ENCODE data around the gene SLC25A1.

Gene SLC25A1

DNA sequence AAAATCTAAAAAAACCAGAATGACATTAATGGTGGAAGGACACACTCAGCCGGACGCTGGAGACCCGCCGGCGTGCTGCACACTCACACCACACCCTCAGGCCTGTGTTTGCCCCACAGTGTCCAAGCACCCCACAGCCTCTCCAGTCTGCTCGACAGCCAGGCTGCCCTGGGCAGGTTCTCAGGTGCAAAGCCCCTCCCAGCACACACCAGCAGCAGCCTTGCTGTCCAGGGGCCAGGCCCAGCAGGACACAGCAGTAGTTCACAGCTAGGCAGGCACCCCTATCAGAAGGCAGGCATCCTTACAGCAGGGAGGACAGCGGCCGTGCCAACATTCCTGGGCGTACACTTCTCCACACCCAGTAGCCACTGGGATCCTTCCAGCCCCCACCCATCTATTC, 1.7 kb upstream of the SLC25A1 start:
- no peak for ATAC-seq

DNA sequence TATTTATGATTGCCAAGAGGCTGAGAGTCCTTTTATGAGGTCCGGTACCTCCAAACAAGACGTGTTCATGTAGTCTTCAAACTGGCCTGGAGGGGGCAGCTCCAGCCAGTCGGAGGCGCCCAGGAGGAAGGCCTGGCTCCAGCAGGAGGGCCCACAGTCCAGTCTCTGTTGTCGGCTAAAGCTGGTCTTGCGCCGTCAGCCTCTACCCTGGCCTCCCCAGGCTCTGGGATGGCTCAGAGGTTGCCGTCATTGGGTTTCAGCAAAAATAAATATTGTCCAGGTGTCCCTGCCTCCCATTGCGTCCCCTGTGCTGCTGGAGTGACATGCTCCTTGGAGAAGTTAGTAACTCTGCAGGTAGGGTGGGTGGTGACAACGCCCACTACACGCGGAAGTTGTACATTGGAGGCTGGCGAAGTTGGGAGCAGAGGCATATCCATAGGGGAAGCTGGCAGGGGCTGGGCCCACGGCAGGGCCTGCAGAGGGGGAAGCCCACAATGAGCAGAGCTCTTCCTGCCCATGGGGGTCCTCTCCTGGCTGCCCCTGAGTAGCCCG, 1.0 kb upstream of the SLC25A1 start:
- ATAC-seq = peak; percentile 29 to 32

DNA sequence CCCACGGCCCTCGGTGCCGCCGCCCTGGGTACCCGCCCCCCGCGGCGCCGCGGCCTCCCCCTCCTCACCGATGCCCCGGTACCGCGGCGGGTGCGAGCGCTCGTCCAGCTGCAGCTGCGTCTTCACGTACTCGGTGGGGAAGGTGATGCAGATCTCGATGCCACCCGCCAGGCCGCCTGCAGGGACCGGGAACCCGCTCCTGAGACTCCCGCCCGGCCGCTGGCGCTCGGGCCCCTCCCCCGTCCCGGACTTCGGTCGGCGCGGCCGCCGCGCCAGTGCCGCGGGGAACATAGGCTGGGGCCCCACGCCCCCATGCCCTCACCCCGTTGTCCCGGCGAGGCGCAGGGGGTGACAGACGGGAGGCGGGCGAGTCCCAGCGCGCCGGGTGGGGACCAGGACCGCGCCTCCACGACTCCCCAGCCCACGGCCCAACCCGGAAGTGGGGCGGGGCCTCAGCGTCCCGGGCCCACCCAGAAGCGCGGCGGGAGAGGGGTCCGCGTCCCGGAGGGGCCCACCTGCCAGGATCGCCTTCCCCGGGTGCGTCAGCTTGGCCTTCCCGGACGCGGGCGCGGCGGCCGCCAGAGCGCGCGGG, 375 bp downstream of the SLC25A1 start:
- peak; percentile 37 to 52 for ATAC-seq

DNA sequence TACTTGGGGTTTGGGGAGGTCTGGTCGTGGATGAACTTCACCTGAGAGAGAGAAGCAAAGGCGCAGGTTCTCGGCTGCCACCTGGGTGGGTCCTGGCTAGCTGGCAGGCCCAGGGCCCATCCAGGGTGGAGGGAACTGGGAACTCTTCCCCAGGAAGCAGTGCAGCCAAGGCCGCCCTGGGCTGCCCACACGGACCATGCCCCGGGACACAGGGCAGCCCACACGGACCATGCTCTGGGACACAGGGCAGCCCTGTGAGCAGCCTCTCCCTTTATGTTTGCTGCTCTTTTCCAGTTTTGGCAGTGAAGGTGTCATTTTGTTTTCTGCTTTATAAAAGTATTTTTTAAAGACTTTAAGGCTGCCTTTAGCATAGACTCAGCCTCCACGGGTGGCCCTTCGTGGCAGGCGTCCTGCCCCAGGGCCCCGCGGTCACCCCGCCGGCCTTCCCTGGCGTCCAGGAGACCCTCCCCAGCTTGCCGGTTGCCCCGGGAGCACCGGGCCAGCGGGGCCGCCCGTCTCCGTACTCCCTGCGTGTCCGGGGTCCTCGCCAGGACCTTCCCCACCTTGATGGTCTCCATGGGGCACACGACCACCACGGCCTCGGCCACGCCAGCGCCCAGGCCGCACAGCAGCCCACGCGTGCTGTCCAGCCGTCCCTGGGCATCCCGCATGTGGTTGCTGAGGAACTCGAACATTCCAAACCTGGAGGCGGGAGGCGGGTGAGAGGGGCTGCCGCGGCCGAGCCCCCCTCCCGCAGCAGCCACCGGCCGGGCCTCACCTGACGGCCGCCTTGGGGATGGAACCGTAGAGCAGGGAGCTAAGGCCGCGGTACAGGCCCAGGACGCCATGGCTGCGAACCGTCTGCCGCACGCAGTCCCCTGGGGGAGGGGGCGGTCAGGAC, 1.1 kb downstream of the SLC25A1 start:
- no peak for ATAC-seq

DNA sequence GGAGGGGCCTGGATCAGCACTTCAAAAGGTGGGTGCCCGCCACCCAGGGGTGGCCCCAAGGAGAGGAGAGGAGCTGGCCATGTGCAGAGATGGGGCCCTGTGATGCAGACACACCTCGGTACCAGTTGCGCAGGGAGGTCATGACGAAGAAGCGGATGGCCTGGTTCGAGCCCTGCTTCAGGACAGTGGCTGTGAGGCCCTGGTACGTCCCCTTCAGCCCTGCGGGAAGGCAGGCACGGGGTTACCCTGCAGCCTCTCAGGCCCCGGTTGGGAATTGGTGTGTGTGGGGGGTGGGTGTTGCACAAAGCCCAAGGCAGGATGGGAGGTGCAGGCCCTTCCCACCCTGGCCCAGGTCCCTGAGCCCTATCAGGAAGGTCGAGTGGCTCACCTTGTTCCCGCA, 1.8 kb downstream of the SLC25A1 start:
- no peak for ATAC-seq

DNA sequence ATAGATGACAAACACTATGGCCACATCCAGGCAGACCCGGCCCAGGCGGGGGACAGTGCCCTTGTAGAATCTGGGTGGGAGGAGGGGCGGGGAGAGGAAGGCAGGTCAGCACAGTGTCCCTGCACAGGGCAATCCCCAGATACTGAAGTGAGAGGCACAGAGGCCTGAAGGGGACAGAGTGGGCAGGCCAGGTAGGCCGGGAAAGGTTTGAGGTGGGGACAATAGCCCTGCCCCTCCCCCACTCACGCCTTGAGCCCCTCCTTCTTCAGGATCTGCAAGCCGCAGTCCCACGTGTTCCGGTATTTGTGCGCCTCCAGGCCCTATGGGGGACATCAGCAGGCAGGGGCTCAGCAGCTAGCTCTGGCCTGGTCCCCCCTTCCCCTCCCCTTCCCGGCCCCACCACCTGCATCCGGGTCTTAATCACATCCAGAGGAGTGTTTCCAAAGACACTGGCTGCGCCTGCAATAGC, 2.3 kb downstream of the SLC25A1 start:
- ATAC-seq = no peak

DNA sequence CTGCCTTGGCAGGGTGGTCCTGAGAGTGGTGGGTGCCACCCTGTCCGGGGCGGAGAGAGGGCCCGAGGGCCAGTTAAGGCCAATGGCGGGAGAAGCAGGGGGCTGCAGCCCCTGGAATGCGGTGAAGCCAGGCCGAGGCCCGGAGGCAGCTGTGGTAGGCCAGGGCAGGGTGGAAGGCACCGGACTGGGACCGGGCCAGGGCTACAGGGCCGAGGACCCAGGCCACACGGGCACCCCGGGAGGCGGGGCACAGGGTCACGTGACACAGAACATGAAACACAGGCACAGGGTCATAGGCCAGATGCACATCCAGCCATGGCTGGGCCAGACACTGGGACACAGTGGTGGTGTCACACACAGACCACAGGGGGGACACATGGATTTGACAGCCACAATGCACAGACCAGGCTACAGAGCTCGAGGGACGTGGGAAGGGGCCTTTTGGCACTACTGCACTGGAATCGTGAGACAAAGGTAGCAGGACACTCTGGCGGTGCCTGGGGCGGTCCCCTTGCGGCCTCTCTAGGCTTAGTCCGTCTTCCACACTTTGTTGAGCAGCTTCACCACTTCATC, 2.8 kb downstream of the SLC25A1 start:
- no peak for ATAC-seq

DNA sequence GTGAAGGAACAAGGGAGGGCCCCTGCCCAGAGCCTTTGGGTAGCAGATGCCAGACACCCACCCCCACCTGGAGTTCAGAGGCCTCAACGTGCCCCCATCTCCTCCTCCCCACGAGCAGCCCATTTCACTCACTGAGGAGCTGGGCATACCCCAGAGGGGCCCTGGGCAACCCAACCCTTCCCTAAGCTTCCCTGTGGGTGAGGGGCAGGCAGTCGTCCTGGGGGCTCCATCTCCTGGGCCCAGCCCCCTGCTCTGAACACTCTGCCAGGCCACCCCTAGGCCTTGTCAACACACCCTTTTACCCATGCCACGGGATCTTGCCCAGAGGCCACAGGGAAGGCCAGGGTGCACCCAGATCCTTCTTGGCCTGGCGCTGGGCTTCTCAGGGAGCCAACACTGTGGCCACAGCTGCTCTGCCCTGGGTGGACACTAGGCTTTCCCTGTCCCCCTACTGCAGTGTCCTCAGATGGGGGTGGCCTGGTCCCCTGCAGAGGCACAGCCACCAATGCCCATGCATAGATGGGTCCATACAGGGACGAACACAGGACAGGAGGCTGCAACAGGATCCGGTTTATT, 3.4 kb downstream of the SLC25A1 start:
- no peak for ATAC-seq

DNA sequence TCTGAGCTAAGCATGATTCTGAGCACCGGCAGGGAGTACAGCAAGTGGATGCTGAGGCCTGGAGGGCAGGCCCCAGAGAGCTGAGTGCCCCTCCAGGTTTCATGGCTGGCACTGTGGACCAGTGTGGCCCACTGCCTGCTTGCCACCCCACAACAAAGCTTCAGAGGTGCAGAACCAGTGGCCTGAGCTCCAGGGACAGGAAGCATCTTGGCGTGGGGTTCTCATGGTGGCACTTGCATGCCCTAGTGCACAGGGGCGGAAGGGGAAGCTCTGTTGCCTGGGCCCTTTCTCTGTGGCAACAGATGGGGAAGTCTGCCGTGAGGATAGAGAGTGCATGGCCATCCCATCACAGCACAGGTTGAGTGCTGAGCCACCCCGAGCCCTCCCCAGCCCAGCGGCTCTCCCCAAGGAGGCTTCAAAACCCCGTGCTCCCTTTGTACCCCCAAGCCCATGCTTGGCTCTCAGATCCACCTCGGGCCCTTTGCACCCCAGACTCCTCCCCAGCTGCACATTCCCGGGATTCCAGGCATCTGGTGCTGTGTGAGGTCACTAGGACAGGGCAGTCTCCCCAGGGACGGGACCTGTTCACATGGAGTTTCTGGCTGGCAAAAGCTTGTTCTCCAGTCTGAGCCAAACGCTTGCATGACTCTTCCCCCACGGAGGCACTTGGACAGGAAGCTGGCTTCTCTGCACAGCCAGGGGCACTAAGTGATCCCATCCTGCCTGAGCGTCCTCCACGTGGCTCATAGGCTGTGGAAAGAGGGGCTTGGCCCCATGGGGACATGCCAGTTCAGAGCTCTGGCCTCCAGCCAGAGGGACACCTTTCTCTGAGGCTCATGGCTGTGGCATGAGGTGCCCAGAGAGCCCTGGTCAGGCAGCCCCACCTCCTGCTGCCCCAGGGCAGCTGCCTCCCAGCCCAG, 4.2 kb downstream of the SLC25A1 start:
- no peak for ATAC-seq

DNA sequence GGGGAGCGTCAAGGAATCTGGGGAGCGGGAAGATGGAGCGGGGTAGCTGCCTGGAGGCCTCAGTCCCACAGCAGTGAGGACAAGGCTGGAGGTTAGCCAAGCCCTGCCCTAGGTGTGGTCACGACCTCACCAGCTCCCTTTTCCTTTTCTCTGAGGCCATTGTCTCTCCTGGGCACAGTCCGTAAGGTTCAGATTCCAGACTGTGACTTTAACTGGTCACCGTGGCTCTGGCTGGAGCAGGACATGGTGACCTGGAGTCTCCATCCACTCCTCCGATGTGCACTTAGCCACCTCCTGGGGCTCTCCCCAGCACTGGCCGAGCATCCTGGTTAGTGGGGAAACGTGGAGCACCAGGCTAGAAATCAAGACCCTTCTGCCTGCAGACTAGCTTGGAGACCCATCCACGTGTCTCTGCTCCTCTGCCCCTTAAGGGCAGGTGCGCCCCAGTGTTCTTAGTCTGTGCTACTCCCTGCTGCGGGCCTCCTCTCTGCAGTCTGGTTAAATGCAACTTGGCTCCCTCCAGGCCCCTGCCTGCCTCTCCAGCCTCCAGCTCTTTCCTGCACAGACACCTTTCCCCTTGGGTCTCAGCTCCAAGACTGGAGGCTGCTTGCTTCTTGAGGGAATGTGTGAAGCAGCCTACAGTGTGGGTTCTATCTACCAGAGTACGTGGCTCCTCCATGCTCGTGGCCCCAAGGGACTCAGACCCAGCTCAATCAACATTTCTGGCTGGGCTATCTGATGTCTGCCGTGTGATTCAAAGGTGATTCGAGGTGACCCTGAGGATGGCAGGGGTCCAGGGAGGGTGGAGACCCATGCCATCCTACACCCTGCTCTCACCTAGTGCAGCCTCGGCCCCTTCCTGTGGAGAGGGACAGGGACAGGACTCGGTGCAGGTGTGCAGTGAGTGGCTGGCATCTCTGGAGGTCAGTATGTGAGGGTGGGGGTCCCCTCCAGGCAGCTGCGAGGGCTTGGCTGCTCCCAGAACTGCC, 5.2 kb downstream of the SLC25A1 start:
- ATAC-seq = no peak

DNA sequence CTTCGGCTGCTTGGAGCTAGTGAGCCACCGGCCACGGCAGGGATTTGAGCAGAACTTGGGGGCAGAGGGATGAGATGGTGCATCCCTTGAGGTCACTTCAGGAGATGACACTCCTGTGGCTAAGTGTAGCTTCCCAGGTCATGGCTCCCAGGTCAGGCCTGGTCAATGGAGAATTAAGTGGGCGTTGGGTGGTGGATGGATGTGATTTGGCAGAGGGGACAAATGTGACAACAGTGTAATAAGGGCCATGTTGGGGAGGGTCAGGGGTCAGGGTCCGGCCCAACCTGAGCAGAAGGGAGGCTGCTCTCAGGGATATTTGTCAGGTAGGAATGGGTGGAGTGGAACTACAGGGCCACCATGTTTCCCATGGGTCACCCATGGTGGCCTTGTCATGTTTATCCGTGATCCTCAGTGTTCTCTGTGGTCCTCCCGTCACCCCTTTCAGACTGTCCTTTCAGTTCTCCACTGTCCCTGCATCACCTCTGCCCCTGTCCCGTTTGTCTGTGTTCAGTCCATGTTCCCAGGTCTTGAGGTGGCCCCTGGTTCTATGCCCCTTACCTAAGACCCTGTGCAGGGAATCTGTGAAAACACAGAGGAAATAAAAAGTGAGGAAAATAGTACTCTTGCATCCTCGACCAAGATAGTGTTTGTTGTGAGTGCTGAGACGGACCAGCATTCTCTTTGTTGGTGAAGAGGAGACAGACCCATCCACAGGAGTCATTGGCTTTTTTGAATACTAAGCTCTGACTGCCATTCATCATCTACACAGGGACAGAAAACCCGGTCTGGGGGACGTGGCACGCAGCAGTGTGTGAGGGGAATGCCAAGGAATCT, 6.1 kb downstream of the SLC25A1 start:
- no peak for ATAC-seq

DNA sequence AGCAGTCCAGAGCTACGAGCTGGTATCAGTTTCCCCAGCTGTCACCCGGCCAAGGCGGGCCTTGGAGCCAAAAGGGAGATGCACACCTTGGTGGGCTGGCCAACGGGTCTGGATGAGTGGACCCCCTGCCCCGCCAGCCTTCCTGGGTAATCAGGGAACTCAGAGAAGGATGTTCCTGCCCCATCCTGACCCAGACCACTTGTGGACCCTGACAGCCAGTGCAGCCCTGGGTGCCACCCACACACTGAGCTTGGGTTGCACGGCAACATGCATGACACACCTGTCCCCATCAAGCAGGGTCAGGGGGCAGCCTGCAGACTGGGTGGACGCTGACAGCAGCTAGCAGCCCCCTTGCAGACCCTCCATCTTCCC, 8.6 kb downstream of the SLC25A1 start:
- no peak for ATAC-seq

DNA sequence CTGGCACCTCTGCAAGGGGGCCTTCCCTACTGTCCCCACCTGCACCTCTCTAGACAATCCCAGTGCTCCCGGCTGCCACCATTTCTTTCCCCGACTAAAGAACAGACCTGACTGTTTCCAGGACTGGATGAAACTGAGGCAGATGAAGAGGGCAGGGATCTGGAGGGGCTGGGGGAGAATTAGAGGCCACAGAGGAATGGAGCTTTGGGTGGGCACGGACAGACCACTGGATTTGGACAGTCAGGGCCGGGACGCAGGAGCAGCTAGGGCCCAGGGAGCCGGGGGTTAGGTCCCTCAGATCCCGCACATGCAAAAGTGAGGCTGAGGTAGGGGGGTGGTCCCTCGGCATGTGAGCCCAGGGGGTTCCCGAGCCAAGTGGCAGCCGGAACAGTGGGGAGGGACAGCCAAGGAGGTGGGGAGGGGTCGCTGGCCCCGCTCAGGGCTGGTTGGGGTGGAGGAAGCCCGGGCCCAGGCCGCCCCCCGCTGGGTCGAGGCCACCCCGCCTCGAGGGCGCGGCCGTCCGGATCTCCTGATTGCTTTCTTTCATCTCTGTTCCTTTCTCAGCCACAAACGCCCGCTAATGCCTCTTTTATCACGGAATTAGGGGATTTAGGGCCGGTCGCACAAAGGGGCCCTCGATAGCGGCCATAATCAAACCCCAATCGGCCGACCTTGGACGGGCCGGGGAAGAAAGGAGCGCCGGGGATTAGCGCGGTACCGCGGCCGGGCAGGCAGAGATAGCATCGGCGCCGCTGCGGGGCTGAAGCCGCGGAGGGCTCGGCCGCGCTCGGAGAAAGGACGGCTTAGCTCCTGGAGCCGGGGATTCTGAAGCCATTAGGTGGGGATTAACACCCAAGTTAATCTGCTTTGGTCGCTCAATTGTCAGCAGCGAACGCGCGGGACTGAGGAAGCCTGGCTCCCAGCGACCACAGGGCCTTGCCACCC, 9.3 kb downstream of the SLC25A1 start:
- ATAC-seq = no peak

DNA sequence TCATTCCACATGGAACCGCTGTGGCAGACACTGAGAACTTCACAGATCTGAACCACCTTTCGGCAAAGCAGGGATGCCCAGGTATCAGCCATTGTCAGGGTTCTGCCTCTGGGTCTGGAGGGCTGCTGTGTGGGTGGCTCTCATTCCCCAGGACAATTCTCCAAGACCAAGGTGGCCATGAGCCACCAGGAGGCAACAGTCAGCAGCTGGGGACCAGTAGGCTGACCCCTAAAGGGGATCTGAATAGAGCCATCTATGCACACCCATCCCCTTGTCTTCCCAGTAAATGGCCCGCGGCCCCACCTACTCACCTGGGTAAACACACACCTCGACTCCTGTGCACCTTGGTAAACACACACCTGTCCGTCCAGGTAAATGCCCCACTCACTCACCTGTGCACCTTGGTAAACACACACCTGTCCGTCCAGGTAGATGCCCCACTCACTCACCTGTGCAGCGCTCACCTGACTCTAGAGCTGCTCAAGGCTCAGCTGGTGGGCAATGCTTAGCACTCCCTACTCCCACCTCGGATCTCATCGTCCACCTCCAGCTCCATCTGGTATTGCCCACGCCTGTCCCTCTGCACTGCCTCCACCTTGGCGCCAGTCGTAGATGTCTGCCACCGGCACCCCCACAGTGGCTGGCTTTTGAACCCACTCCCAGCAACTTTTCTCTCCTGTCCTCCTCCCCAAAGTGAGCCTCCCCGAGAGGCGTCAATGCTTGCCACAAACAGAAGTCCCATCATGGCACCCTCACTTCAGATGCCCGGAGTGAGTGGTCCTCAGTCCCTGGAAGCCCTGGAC, 10.2 kb downstream of the SLC25A1 start:
- no peak for ATAC-seq

DNA sequence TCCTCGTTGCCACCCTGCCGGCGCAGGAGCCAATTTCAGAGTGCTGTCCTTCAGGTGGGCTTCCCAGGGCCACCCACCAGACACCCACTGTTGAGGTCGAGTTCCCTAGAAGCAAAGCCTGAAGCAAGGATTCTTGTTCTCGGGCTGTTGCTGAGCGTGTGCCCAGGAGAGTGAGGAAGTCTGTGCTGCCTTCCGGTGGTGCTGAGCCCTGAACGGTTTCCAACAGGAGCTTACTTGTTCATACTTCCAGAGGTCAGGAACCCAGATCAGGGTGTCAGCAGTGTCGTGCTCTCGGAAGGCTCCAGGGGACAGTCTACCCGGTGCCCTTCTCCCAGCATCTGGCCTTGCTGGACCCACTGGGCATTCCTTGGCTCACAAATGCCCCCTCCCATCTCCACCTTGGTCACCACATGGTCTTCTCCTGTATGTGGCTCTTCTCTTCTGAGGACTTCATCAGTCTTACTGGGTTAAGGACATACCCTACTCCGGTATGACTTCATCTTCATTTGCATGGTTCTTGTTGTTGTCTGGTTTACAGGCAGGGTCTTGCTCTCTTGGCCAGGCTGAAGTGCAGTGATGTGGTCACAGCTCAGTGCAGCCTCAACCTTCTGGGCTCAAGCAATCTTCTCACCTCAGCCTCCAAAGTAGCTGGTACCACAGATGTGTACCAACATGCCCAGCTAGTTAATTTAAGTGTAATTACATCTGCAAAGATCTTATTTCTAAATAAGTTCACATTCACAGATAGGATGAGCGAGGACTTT, 11.2 kb downstream of the SLC25A1 start:
- ATAC-seq = no peak

DNA sequence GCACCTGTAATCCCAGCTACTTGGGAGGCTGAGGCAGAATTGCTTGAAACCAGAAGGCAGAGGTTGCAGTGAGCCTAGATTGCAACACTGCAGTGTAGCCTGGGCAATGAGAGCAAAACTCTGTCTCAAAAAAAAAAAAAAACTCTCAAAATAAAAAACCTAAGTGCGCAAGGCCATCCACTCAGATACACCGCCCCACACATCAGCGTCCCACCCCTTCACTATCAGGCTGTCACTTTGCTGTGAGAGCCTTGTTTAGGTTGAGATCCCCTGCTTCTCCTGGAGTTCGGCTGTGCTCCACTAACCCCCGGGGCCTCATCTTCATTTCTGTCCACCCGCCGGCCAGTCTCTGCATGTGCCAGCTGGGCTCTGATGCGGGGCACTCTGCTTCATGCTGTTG, 12.1 kb downstream of the SLC25A1 start:
- ATAC-seq = no peak

DNA sequence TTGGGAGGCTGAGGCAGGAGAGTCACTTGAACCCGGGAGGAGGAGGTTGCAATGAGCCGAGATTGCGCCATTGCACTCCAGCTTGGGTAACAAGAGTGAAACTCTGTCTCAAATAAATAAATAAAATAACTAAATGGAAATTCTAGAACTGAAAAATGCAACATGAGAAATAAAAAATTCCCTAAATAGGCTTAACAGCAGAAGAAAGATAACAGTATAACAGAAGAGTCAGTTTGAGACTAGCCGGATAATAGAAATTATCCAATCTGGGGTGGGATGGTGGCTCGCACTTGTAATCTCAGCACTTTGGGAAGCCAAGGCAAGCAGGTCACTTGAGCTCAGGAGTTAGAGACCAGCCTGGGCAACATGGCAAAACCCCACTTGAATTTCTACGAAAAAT, 14.1 kb downstream of the SLC25A1 start:
- ATAC-seq = no peak

Data from activated CD4-positive, CD25-positive, alpha-beta regulatory T cell treated with anti-CD3 and anti-CD28 coated beads, Interleukin-2, amount 50 U/mL, for 24 hours (primary cell).